Kidney (tissue), 14 donors: Measurements from ENCODE around the gene ZCCHC7. TPM values are rescaled to one million over a fixed set of nuclear protein-coding genes. Genes with fewer than 3 reads are reported as not detected.

Experiments used
- DNase-seq, 5 donors: peaks; one replicate each; pipeline ENCODE4 v3.0.0-alpha.2; 2013 to 2020
- FAIRE-seq: peaks from 2 replicates; lab custom pipeline; 2012; peaks lifted over from hg19 to GRCh38; lab: Jason Lieb, UNC
- H3K27ac ChIP-seq, 2 donors: one replicate each; pipeline ENCODE4 v1.7.0; 2013; ENCODE audit warnings: low read depth in 2 of 2, low read length in 2 of 2, inconsistent platforms in 1 of 2
- H3K27me3 ChIP-seq: one replicate; pipeline ENCODE4 v1.7.1; 2013; ENCODE audit warnings: low read length, inconsistent platforms; ENCODE audit not compliant: control insufficient read depth, insufficient read depth
- H3K36me3 ChIP-seq, 3 donors: one replicate each; pipeline versions ENCODE4 v1.7.0 to v1.7.1; 2013; ENCODE audit warnings: low read length in 3 of 3, control low read depth in 1 of 3, inconsistent platforms in 1 of 3; ENCODE audit not compliant: insufficient read depth in 3 of 3, control insufficient read depth in 2 of 3
- H3K4me1 ChIP-seq, 3 donors: one replicate each; pipeline versions ENCODE4 v1.7.0 to v1.7.1; 2013; ENCODE audit warnings: low read length in 3 of 3, inconsistent platforms in 1 of 3, low read depth in 1 of 3; ENCODE audit not compliant: control insufficient read depth in 2 of 3, insufficient read depth in 2 of 3
- H3K4me3 ChIP-seq, 3 donors: one replicate each; pipeline versions ENCODE4 v1.7.0 to v1.8.1; 2013; ENCODE audit warnings: low read length in 3 of 3, control low read depth in 1 of 3, inconsistent platforms in 1 of 3
- H3K9ac ChIP-seq, 3 donors: one replicate each; pipeline versions ENCODE4 v1.7.0 to v1.7.1; 2013; ENCODE audit warnings: low read length in 3 of 3, control low read depth in 1 of 3, inconsistent platforms in 1 of 3
- H3K9me3 ChIP-seq, 3 donors: one replicate each; pipeline versions ENCODE4 v1.7.0 to v1.7.1; 2013; ENCODE audit warnings: low read length in 3 of 3, control low read depth in 1 of 3, inconsistent platforms in 1 of 3; ENCODE audit not compliant: control insufficient read depth in 2 of 3, insufficient read depth in 1 of 3
- CTCF ChIP-seq: IDR thresholded peaks from 3 replicates; pipeline ENCODE4 v1.5.1; 2012; ENCODE audit warnings: mild to moderate bottlenecking, moderate library complexity, borderline replicate concordance; ENCODE audit not compliant: insufficient read depth; ENCODE audit errors: extremely low read depth
- intact Hi-C: fragments of 100-400 bp; cut with DNase I; formaldehyde crosslinking; loops from one replicate; pipeline ENCODE4 v1.11.1; 2022
- polyA plus RNA-seq: library from polyadenylated mRNA; stranded (reverse); fragments of 350-450 nt; fragmentation: Illumina TruSeq; extraction: RNeasy Lipid Tissue Mini Kit (QIAGEN cat#74804); gene quantifications from one replicate; pipeline ENCODE4 v1.2.3, GENCODE V29; 2014; ENCODE audit warnings: low read depth, low replicate concordance; ENCODE audit not compliant: insufficient read depth
- total RNA-seq: library from RNA; stranded (reverse); fragmentation: NEBNext Ultra II Directional; extraction: Animal tissue kit (Norgen Biotek cat#: 25700); gene quantifications from one replicate; pipeline ENCODE4 v1.2.1, GENCODE V29; 2021
- donor health status: control.
- donor health status: control.
- donor health status: control.
- donor health status: control.
- donor health status: control.
- donor health status: DM: yes; HTN: yes; CAD: no.
- donor health status: Normal renal cell carcinoma (clear cell type).

ZCCHC7 gene
- total and polyA plus RNA-seq, 2 donors from 2014 or later, result 7.2 to 22.3 TPM

- Histone ChIP-seq H3K36me3 (no peaks in the 10 kb centered on the region), H3K9ac (no peak overlapping the region), H3K27ac (no peak overlapping the region), H3K27me3 (no peaks in the 10 kb centered on the region), H3K4me3 (no peak overlapping the region), H3K9me3 (no peaks in the 10 kb centered on the region), H3K4me1 (no peaks in the 10 kb centered on the region)
- intact Hi-C loops, result no loop called here
- DNase-seq, result no peak
- no peak for TF ChIP-seq CTCF
- no peak for FAIRE-seq
Measured at GRCh38 chr9:37239224-37239859, 119.0 kb downstream of the ZCCHC7 start.

GRCh38 chr9:37239921-37240320, 119.5 kb downstream of the ZCCHC7 start:
- TF ChIP-seq CTCF, result no peak
- Histone ChIP-seq H3K9me3 (no peaks in the 10 kb centered on the region), H3K4me1 (no peaks in the 10 kb centered on the region)

GRCh38 chr9:37241340-37241739, 121.0 kb downstream of the ZCCHC7 start:
- no peaks in the 10 kb centered on the region for H3K9me3 ChIP-seq
- DNase-seq (no peak), FAIRE-seq (no peak)
- H3K4me1 ChIP-seq, result no peaks in the 10 kb centered on the region
- intact Hi-C loops, result no loop called here
- no peak overlapping the region for H3K27ac ChIP-seq
- no peaks in the 10 kb centered on the region for H3K36me3 ChIP-seq
- no peaks in the 10 kb centered on the region for H3K27me3 ChIP-seq
- H3K4me3 ChIP-seq, result no peak overlapping the region
- TF ChIP-seq CTCF, result no peak
- H3K9ac ChIP-seq, result no peak overlapping the region

More at GRCh38 chr9:37239921-37240320, 119.5 kb downstream of the ZCCHC7 start:
- no peaks in the 10 kb centered on the region for H3K36me3 ChIP-seq
- no peak overlapping the region for H3K9ac ChIP-seq
- DNase-seq (no peak), FAIRE-seq (no peak)
- no peaks in the 10 kb centered on the region for H3K27me3 ChIP-seq
- no peak overlapping the region for H3K4me3 ChIP-seq
- intact Hi-C loops, result no loop called here
- no peak overlapping the region for H3K27ac ChIP-seq

- Histone ChIP-seq H3K4me1 (no peaks in the 10 kb centered on the region), H3K27ac (no peak overlapping the region), H3K9me3 (no peaks in the 10 kb centered on the region), H3K36me3 (no peaks in the 10 kb centered on the region), H3K27me3 (no peaks in the 10 kb centered on the region), H3K9ac (no peak overlapping the region), H3K4me3 (no peak overlapping the region)
- DNase-seq (no peak), FAIRE-seq (no peak)
- intact Hi-C loops, result no loop called here
- no peak for TF ChIP-seq CTCF
Measured at GRCh38 chr9:37242089-37242488, 121.7 kb downstream of the ZCCHC7 start.
